ENCODE results near the gene ALDH4A1. TPM values are rescaled to one million over a fixed set of nuclear protein-coding genes. Genes with fewer than 3 reads are reported as not detected.

The ALDH4A1 gene
- total RNA-seq, 1 experiment from 2014 or later, result 26.1 TPM

- Histone ChIP-seq H2AFZ (ENCODE audit: low read length) (no peak overlapping the region), H2BK15ac (ENCODE audit: low read depth, low read length) (no peak overlapping the region), H2AK5ac (ENCODE audit: insufficient read length, low read length) (no peak overlapping the region), H2BK20ac (ENCODE audit: low read depth, low read length, poor library complexity, severe bottlenecking) (no peak overlapping the region), H3K4ac (ENCODE audit: low read depth, low read length) (no peak overlapping the region), H3K79me2 (ENCODE audit: insufficient read depth, low read length) (no peaks in the 10 kb centered on the region), H3K23ac (ENCODE audit: insufficient read length, low read depth, low read length) (no peak overlapping the region), H4K5ac (ENCODE audit: insufficient read length, low read depth, low read length) (no peak overlapping the region), H2BK120ac (ENCODE audit: low read depth, low read length, poor library complexity, severe bottlenecking) (no peak overlapping the region), H3K4me2 (ENCODE audit: insufficient read depth, insufficient read length, low read length) (no peak overlapping the region), H3K27ac (ENCODE audit: insufficient read length, low read depth, low read length) (no peak overlapping the region), H4K8ac (replicated peaks; ENCODE audit: insufficient read length, low read depth, low read length) (no peak overlapping the region), H3K27me3 (ENCODE audit: insufficient read depth, low read length) (no peaks in the 10 kb centered on the region), H3K56ac (ENCODE audit: insufficient read length, low read depth, low read length) (no peak overlapping the region), H3K23me2 (ENCODE audit: insufficient read length, low read depth, low read length, poor library complexity, severe bottlenecking) (no peaks in the 10 kb centered on the region), H4K20me1 (ENCODE audit: control insufficient read depth, insufficient read depth, insufficient read length) (no peaks in the 10 kb centered on the region), H3K9me3 (ENCODE audit: control insufficient read depth, low read depth, low read length) (no peaks in the 10 kb centered on the region), H3K79me1 (ENCODE audit: insufficient read depth, low read depth, low read length, poor library complexity, severe bottlenecking) (no peaks in the 10 kb centered on the region), H2BK12ac (ENCODE audit: insufficient read length, low read depth, low read length) (no peak overlapping the region), H2BK5ac (ENCODE audit: insufficient read length, low read length) (no peak overlapping the region), H3K18ac (ENCODE audit: insufficient read length, low read depth, low read length) (no peak overlapping the region), H3K9ac (ENCODE audit: extremely low read depth, insufficient read length, low read length) (no peak overlapping the region), H3K4me1 (ENCODE audit: insufficient read depth, low read length) (peaks cover 3% of the 10 kb centered on the region; the same call in 1 of the 2 replicates), H3T11ph (ENCODE audit: low read length) (no peak overlapping the region), H3K14ac (ENCODE audit: insufficient read depth, low read length) (no peak overlapping the region; the same call in 1 of the 2 replicates), H4K91ac (ENCODE audit: insufficient read length, low read depth, low read length) (no peak overlapping the region)
- Mint-ChIP-seq H3K27me3 (ENCODE audit: low read depth) (no peaks in the 10 kb centered on the region; the same call in 1 of the 2 replicates), H3K27ac (peak overlapping the region in 1 of 3 experiments; percentile 82; a peak in 2 of 7 replicates), H3K9me3 (no peaks in the 10 kb centered on the region; a peak in 2 of 5 replicates), H3K36me3 (ENCODE audit: insufficient read depth in 1 of 3, low read depth in 3 of 3) (no peaks in the 10 kb centered on the region; a peak in 1 of 7 replicates), H3K4me3 (no peak overlapping the region), H3K4me1 (peaks cover 52 to 65% of the 10 kb centered on the region in 2 experiments)
- no CpG with 5 or more reads among the region's 7 CpGs for WGBS (ENCODE audit: extremely low coverage, insufficient read length, low lambda C conversion rate)
- DNase-seq, result no peak
- TF ChIP-seq, protein P1, sequence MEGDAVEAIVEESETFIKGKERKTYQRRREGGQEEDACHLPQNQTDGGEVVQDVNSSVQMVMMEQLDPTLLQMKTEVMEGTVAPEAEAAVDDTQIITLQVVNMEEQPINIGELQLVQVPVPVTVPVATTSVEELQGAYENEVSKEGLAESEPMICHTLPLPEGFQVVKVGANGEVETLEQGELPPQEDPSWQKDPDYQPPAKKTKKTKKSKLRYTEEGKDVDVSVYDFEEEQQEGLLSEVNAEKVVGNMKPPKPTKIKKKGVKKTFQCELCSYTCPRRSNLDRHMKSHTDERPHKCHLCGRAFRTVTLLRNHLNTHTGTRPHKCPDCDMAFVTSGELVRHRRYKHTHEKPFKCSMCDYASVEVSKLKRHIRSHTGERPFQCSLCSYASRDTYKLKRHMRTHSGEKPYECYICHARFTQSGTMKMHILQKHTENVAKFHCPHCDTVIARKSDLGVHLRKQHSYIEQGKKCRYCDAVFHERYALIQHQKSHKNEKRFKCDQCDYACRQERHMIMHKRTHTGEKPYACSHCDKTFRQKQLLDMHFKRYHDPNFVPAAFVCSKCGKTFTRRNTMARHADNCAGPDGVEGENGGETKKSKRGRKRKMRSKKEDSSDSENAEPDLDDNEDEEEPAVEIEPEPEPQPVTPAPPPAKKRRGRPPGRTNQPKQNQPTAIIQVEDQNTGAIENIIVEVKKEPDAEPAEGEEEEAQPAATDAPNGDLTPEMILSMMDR (conservative IDR thresholded peaks at IDR 0.05), result no peak
Measured at GRCh38 chr1:18939398-18940302, 37.3 kb upstream of the ALDH4A1 start.
